SK-N-SH (cell line): ENCODE data around the gene FRAT2. TPM values are rescaled to one million over a fixed set of nuclear protein-coding genes. Genes with fewer than 3 reads are reported as not detected.

Experiments
- CTCF ChIA-PET: fragments of 300-600, 350-600 bp; formaldehyde crosslinking; extraction: SDS; loops from one replicate; lab custom pipeline; 2021; lab: Yijun Ruan, JAX
- POLR2A ChIA-PET: fragments of 350-600 bp; sonication (Branson Sonifier 250); formaldehyde crosslinking; extraction: SDS; loops from one replicate; lab custom pipeline; 2020; ENCODE audit warnings: antibody characterized with exemption, inconsistent platforms; lab: Yijun Ruan, JAX
- DNase-seq: peaks from one replicate; pipeline ENCODE4 v3.0.0; 2012
- H2AFZ ChIP-seq: fragments of 200-600 bp; sonication (generic); 2 replicates; pipeline ENCODE4 v1.8.1; 2016; ENCODE audit warnings: antibody characterized with exemption, mild to moderate bottlenecking, low read depth
- H3F3A ChIP-seq: fragments of 200-600 bp; sonication (generic); replicated peaks from 2 replicates; pipeline ENCODE3; 2016; ENCODE audit warnings: antibody characterized with exemption, mild to moderate bottlenecking; ENCODE audit not compliant: insufficient read depth
- H3K27ac ChIP-seq, 2 experiments: fragments of 200-500 bp in 1 of 2; fragments of 200-600 bp in 1 of 2; sonication (Bioruptor generic) in 1 of 2; sonication (generic), shearing (Covaris generic) in 1 of 2; 2 replicates each; pipeline versions ENCODE4 v1.5.1 to v1.6.1; 2014 to 2016; ENCODE audit warnings: low read depth in 2 of 2, inconsistent platforms in 1 of 2, low read length in 1 of 2, mild to moderate bottlenecking in 1 of 2, mixed read lengths in 1 of 2
- H3K27me3 ChIP-seq: fragments of 200-600 bp; sonication (generic), shearing (Covaris generic); 2 replicates; pipeline ENCODE4 v1.6.1; 2016; ENCODE audit warnings: mixed run types; ENCODE audit not compliant: insufficient read depth
- H3K36me3 ChIP-seq, 2 experiments: fragments of 200-500 bp in 1 of 2; fragments of 200-600 bp in 1 of 2; sonication (Bioruptor generic) in 1 of 2; sonication (generic) in 1 of 2; replicated peaks in 1 of 2; 2 replicates each; pipeline versions ENCODE3 to v1.5.1; 2014 to 2016; ENCODE audit warnings: low read length in 1 of 2, mild to moderate bottlenecking in 1 of 2; ENCODE audit not compliant: insufficient read depth in 2 of 2, control insufficient read depth in 1 of 2
- H3K4me1 ChIP-seq, 2 experiments: fragments of 200-500 bp in 1 of 2; fragments of 200-600 bp in 1 of 2; sonication (Bioruptor generic) in 1 of 2; sonication (generic), shearing (Covaris generic) in 1 of 2; 2 replicates each; pipeline versions ENCODE4 v1.5.1 to v1.6.1; 2014 to 2016; ENCODE audit warnings: low read depth in 1 of 2, low read length in 1 of 2, mixed run types in 1 of 2; ENCODE audit not compliant: insufficient read depth in 2 of 2, control insufficient read depth in 1 of 2
- H3K4me2 ChIP-seq: fragments of 200-600 bp; sonication (generic), shearing (Covaris generic); 2 replicates; pipeline ENCODE4 v1.6.1; 2017; ENCODE audit warnings: mixed run types
- H3K4me3 ChIP-seq, 2 experiments: fragments of 200-500 bp in 1 of 2; fragments of 200-600 bp in 1 of 2; sonication (Bioruptor generic) in 1 of 2; sonication (generic), shearing (Covaris generic) in 1 of 2; 2 replicates each; pipeline versions ENCODE4 v1.5.1 to v1.8.1; 2014 to 2016; ENCODE audit warnings: low read depth in 2 of 2, inconsistent platforms in 1 of 2, low read length in 1 of 2, mild to moderate bottlenecking in 1 of 2, mixed read lengths in 1 of 2, moderate library complexity in 1 of 2
- H3K79me2 ChIP-seq: fragments of 200-600 bp; sonication (generic); 2 replicates; pipeline ENCODE4 v1.8.1; 2017; ENCODE audit warnings: mild to moderate bottlenecking; ENCODE audit not compliant: insufficient read depth
- H3K9ac ChIP-seq: fragments of 200-600 bp; sonication (generic); 2 replicates; pipeline ENCODE4 v1.6.1; 2017; ENCODE audit warnings: mixed run types
- H3K9me2 ChIP-seq: fragments of 200-600 bp; sonication (generic); 2 replicates; pipeline ENCODE4 v1.6.1; 2017; ENCODE audit warnings: mixed run types
- H3K9me3 ChIP-seq: fragments of 200-600 bp; sonication (generic); 2 replicates; pipeline ENCODE4 v1.6.1; 2017; ENCODE audit warnings: mixed run types, mild to moderate bottlenecking, moderate library complexity
- H4K20me1 ChIP-seq: fragments of 200-600 bp; sonication (generic); 2 replicates; pipeline ENCODE4 v1.6.1; 2017; ENCODE audit warnings: mild to moderate bottlenecking, mixed run types; ENCODE audit not compliant: insufficient read depth
- FOXM1 ChIP-seq: IDR thresholded peaks from 2 replicates; pipeline ENCODE4 v1.4.0; 2012; ENCODE audit warnings: low read depth, mild to moderate bottlenecking
- GABPA ChIP-seq: IDR thresholded peaks from 2 replicates; pipeline ENCODE4 v1.4.0; 2012; ENCODE audit warnings: low read depth, mild to moderate bottlenecking
- GATA2 ChIP-seq: sonication (generic); formaldehyde crosslinking; IDR thresholded peaks from 2 replicates; pipeline ENCODE4 v1.5.0; 2020; ENCODE audit warnings: mild to moderate bottlenecking, missing genetic modification reagents
- IRF3 ChIP-seq: fragments of 150-350 bp; IDR thresholded peaks from 2 replicates; pipeline ENCODE4 v1.6.1; 2016; ENCODE audit warnings: mild to moderate bottlenecking, low read depth, low read length
- JUND ChIP-seq: IDR thresholded peaks from 2 replicates; pipeline ENCODE4 v1.4.0; 2012
- MAX ChIP-seq: IDR thresholded peaks from 2 replicates; pipeline ENCODE4 v1.4.0; 2012; ENCODE audit warnings: low read depth
- NRF1 ChIP-seq: IDR thresholded peaks from 2 replicates; pipeline ENCODE4 v1.6.1; 2012; ENCODE audit warnings: low read depth, mild to moderate bottlenecking, low read length
- RAD21 ChIP-seq: IDR thresholded peaks from 2 replicates; pipeline ENCODE4 v1.6.1; 2012; ENCODE audit warnings: mild to moderate bottlenecking, low read length
- REST ChIP-seq: IDR thresholded peaks from 2 replicates; pipeline ENCODE4 v1.6.1; 2012; ENCODE audit warnings: mild to moderate bottlenecking, low read depth, low read length, moderate library complexity
- RXRA ChIP-seq: IDR thresholded peaks from 2 replicates; pipeline ENCODE4 v1.4.0; 2012; ENCODE audit warnings: low read depth, mild to moderate bottlenecking, borderline replicate concordance
- WGBS: methylation state at CpG from one replicate; pipeline ENCODE4 v1.1.6; 2017; ENCODE audit warnings: low lambda C conversion rate; 5-methylcytosine and 5-hydroxymethylcytosine counted together
- polyA plus RNA-seq, 3 experiments: library from polyadenylated mRNA; depleted of rRNA; stranded (reverse); fragments of >200 nt; gene quantifications; 2 replicates each; pipeline ENCODE4 v1.2.3, GENCODE V29; 2012
- TF ChIP-seq, protein P1 (sequence below): fragments of 200-600 bp; sonication (generic); IDR thresholded peaks from 2 replicates; pipeline ENCODE4 v1.6.1; 2017; ENCODE audit warnings: antibody characterized with exemption, mild to moderate bottlenecking, moderate library complexity
- TF ChIP-seq, protein P2 (sequence below): IDR thresholded peaks from 2 replicates; pipeline ENCODE4 v1.4.0; 2012; ENCODE audit warnings: low read depth, borderline replicate concordance

The FRAT2 gene
- polyA plus RNA-seq, 1 of the 3 experiments (the other 2 are of a cell fraction): 2.4 TPM

- H3K4me3 ChIP-seq: peak overlapping the region; percentile 67 to 82
- no peaks in the 10 kb centered on the region for H3K36me3 ChIP-seq
- CTCF ChIA-PET: interaction anchor here (0.6 to 2.5 kb wide), 9 partner anchors 9 to 575 kb away, joined by 3 to 15 read pairs (median 7); partner anchors contain the start of genes ARHGAP19 and FRAT2
- WGBS: 30% methylated on average over 21 of the region's 83 CpGs
- H3K27me3 ChIP-seq: no peaks in the 10 kb centered on the region
- peak overlapping the region; percentile 85 for H3K4me2 ChIP-seq
- TF ChIP-seq REST: no peak
- TF ChIP-seq, protein P1, sequence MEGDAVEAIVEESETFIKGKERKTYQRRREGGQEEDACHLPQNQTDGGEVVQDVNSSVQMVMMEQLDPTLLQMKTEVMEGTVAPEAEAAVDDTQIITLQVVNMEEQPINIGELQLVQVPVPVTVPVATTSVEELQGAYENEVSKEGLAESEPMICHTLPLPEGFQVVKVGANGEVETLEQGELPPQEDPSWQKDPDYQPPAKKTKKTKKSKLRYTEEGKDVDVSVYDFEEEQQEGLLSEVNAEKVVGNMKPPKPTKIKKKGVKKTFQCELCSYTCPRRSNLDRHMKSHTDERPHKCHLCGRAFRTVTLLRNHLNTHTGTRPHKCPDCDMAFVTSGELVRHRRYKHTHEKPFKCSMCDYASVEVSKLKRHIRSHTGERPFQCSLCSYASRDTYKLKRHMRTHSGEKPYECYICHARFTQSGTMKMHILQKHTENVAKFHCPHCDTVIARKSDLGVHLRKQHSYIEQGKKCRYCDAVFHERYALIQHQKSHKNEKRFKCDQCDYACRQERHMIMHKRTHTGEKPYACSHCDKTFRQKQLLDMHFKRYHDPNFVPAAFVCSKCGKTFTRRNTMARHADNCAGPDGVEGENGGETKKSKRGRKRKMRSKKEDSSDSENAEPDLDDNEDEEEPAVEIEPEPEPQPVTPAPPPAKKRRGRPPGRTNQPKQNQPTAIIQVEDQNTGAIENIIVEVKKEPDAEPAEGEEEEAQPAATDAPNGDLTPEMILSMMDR: peak; percentile 17
- TF ChIP-seq, protein P2, sequence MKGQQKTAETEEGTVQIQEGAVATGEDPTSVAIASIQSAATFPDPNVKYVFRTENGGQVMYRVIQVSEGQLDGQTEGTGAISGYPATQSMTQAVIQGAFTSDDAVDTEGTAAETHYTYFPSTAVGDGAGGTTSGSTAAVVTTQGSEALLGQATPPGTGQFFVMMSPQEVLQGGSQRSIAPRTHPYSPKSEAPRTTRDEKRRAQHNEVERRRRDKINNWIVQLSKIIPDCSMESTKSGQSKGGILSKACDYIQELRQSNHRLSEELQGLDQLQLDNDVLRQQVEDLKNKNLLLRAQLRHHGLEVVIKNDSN: no peak
- no peak overlapping the region; the same call in 1 of the 2 replicates for H3K9ac ChIP-seq
- DNase-seq: peak; percentile 84
- H3K4me1 ChIP-seq: peaks cover 0 to 5% of the 10 kb centered on the region in 2 experiments; a peak in 1 of 4 replicates
- H3K27ac ChIP-seq: no peak overlapping the region
- H3K79me2 ChIP-seq: no peaks in the 10 kb centered on the region
- peaks cover 5% of the 10 kb centered on the region for H3F3A ChIP-seq
- H4K20me1 ChIP-seq: no peaks in the 10 kb centered on the region
- no peaks in the 10 kb centered on the region for H3K9me3 ChIP-seq
- no peaks in the 10 kb centered on the region for H3K9me2 ChIP-seq
- peak overlapping the region; percentile 53 for H2AFZ ChIP-seq
- POLR2A ChIA-PET: interaction anchor here (0.9 to 2.0 kb wide), 4 partner anchors 8 to 81 kb away, joined by 3 to 11 read pairs (median 6); partner anchors contain the start of genes ARHGAP19 and RRP12
These were observed 14.7 kb downstream of the FRAT2 start for GRCh38 chr10:97319671-97320479.

DNA sequence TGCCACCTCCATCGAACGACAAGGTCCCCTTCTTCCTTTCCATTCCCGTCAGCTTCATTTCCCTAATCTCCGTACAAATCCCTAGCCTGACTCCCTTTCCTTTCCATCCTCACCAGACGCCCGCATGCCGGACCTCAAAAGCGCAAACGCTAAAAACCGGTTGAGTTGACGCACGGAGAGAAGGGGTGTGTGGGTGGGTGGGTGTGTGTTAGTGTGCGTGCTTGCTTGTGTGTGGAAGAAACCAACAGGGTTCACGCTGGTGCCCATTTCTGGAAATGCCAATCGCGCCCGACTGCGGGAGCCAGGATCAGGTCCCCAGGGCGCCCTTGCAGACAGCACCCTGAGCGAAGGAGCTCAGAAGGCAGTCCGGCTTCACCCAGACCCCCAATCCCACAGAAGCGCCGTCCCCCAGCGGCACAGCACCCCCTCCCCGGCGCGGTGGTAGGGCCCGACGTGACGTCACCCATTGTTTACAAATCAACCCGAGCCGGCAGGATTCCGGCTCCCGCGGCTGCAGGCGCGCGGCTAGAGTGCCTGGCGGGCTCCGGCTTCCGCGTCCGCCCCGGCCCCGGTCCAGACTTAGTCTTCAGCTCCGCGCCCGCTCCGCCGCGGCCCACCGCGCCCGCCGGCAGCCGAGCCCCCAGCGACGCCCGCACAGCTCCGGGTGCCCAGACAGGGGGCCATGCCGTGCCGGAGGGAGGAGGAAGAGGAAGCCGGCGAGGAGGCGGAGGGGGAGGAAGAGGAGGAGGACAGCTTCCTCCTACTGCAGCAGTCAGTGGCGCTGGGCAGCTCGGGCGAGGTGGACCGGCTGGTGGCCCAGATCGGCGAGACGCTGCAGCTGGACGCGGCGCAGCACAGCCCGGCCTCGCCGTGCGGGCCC is 15.5 kb downstream of the FRAT2 start, which contains the start of gene FRAT1:
FRAT1 (plus strand) TSS at position 500 of the 880 bp plus-strand sequence; CDS start at position 683, 183 bp downstream.
- peak within 1 kb of the TSS; percentile 89 to 96 for H3K27ac ChIP-seq
- peak within 1 kb of the TSS; percentile 97 for H3K9ac ChIP-seq
- H3K36me3 ChIP-seq: no peaks in the 10 kb centered on the region
- H3K4me2 ChIP-seq: peak within 1 kb of the TSS; percentile 89
- peaks cover 0 to 5% of the 10 kb centered on the region in 2 experiments; a peak in 1 of 4 replicates for H3K4me1 ChIP-seq
- peaks cover 5% of the 10 kb centered on the region for H3F3A ChIP-seq
- DNase-seq: peak; percentile 89
- H4K20me1 ChIP-seq: no peaks in the 10 kb centered on the region
- CTCF ChIA-PET: interaction anchor here (0.9 to 2.5 kb wide), 7 partner anchors 9 to 44 kb away, joined by 3 to 15 read pairs (median 9); partner anchors contain the start of genes ARHGAP19 and FRAT2
- H2AFZ ChIP-seq: peak within 1 kb of the TSS; percentile 93
- H3K4me3 ChIP-seq: peak within 1 kb of the TSS; percentile 67 to 82
- no peaks in the 10 kb centered on the region for H3K9me3 ChIP-seq
- POLR2A ChIA-PET: interaction anchor here (0.9 to 2.0 kb wide), 4 partner anchors 9 to 82 kb away, joined by 3 to 11 read pairs (median 6); partner anchors contain the start of genes ARHGAP19 and RRP12
- no peaks in the 10 kb centered on the region for H3K79me2 ChIP-seq
- no peaks in the 10 kb centered on the region for H3K27me3 ChIP-seq
- H3K9me2 ChIP-seq: no peaks in the 10 kb centered on the region
- 1% methylated on average over 18 of the region's 79 CpGs for WGBS
- TF ChIP-seq GATA2 (CRISPR knock-in tag) (no peak), GABPA (peak; percentile 16; the same call in 1 of the 2 replicates), FOXM1 (no peak), RXRA (no peak), RAD21 (no peak), NRF1 (no peak), IRF3 (no peak), JUND (peak; percentile 41; the same call in 1 of the 2 replicates), MAX (peak; percentile 30; the same call in 1 of the 2 replicates)
